Stimulated activated CD8-positive, alpha-beta memory T cell treated with anti-CD3 and anti-CD28 coated beads, Interleukin-12 subunit alpha, Interleukin-12 subunit beta, amount 100 ng/mL, for 24 hours (primary cell): ENCODE data around the gene IREB2.

Experiments
- DNase-seq: peaks from one replicate; pipeline ENCODE4 v3.0.0-alpha.2; 2020; ENCODE audit errors: extremely low read depth

The IREB2 gene

GRCh38 chr15:78542647-78543046, 104.6 kb downstream of the IREB2 start:
- no peak for DNase-seq

- no peak for DNase-seq
Measured at GRCh38 chr15:78550194-78550593, 112.2 kb downstream of the IREB2 start.

- DNase-seq = no peak
Measured at GRCh38 chr15:78550815-78551214, 112.8 kb downstream of the IREB2 start.
